Stimulated activated CD4-positive, alpha-beta T cell treated with anti-CD3 and anti-CD28 coated beads, Interleukin-2, amount 100 ng/mL, for 4 hours (primary cell): ENCODE results near the gene MRC2.

Source experiments
- DNase-seq: peaks from one replicate; pipeline ENCODE4 v3.0.0-alpha.2; 2020; ENCODE audit warnings: low read depth

MRC2 gene

DNA sequence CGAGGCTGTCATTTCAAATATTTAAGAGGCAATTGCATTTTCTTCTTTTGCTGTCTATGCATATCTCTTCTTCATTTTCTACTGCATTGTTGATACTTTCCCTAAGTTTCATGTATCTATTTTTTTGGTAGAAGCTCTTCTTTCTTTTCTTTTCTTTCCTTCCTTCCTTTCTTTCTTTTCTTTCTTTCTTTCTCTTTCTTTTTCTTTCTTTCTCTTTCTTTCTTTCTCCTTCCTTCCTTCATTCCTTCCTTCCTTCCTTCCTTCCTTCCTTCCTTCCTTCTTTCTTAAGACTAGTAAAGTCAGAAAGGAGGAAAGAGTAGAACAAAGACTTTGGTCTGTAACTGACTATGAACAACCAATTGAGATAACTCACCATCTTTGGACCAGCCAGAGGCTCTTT is 33.9 kb downstream of the MRC2 start:
- no peak for DNase-seq

DNA sequence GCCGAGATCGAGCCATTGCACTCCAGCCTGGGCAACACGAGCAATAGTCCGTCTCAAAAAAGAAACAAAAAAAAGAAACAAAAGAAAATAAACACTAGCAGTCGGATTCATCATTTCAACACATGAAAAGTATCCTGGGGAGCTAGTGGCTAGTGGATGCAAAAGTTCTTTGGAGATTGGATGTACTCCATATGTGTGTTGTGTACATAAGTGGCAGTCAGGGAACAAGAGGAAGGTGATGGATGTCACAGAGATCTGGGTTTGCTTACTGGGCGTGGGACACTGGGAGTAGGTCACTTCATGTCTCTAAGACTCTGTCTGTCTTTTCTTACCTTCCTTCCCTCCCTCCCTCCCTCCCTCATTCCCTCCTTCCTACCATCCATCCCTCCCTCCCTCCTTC is 35.4 kb downstream of the MRC2 start:
- no peak for DNase-seq

DNA sequence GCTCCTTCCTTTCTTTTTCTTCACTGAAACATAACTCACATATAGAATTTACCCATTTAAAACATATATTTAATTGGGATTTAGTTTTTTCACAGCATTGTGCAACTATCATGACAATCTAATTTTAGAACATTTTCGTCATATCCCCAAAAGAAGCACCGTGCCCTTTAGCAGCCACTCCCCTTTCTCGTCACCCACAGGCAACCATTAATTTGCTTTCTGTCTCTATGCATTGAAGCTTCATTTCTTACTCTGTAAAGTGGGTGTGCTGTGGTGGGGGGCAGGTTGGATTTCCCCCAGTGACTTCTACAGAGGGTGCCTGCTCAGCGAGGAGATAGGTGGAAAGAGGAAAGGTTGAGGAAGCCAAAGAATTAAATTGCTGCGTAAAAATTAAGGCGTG is 35.8 kb downstream of the MRC2 start:
- DNase-seq: no peak

DNA sequence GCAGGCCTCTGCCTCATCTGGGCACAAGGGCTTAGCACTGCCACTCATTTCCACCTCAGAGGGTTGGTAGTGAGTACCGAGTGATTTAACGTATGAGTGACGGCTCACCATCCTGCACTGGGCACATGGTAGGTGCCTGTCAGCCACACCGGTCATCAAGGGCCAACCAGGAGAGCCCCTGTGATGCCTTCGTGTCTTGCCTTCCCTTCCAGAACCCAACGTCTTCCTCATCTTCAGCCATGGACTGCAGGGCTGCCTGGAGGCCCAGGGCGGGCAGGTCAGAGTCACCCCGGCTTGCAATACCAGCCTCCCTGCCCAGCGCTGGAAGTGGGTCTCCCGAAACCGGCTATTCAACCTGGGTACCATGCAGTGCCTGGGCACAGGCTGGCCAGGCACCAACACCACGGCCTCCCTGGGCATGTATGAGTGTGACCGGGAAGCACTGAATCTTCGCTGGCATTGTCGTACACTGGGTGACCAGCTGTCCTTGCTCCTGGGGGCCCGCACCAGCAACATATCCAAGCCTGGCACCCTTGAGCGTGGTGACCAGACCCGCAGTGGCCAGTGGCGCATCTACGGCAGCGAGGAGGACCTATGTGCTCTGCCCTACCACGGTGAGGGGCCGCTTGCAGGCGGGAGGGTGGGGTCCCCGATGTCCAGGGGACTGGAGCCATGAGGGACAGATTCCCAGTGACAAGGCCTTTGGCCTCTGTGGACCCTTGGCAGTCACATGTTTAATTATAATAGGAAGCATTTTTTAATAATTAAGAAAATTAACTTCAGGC is 37.1 kb downstream of the MRC2 start:
- no peak for DNase-seq

DNA sequence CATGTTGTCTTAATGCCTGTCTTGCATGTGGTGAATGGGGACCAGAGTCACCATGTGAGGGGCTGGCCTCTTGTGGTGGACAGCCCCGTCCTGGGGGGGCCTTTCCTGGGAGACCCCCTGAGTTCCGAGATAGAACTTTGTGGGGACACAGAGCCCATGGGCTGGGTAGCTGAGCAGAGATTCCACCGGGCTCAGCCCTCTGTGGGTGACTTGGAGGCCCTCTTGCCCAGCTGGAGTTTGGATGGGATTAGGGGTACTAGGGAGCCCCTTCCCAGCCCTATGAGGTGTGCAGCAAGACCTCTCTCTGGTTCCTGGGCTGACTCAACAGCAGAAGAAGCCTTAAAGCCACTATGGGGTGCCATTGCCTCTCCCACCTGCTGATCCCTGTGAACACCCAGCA is 38.1 kb downstream of the MRC2 start:
- no peak for DNase-seq

DNA sequence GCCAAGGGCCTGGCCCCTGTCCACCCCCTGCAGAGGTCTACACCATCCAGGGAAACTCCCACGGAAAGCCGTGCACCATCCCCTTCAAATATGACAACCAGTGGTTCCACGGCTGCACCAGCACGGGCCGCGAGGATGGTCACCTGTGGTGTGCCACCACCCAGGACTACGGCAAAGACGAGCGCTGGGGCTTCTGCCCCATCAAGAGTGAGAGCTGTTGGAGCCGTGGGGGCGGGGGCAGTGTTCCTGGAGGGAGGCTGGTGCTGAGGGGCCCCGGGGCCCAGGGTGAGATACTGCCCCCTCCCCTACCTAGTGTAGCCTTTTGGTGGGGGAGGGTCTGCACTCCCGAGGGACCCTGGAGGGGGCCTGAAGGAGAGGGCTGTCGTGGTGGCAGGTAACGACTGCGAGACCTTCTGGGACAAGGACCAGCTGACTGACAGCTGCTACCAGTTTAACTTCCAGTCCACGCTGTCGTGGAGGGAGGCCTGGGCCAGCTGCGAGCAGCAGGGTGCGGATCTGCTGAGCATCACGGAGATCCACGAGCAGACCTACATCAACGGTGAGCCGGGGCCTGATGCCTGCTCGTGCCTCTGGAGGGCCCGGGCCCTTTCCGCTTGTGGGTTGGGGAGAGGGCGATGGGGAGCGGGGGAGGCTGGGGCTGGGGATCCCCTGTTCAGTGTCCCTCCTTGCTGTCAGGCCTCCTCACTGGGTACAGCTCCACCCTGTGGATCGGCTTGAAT is 38.8 kb downstream of the MRC2 start:
- no peak for DNase-seq

DNA sequence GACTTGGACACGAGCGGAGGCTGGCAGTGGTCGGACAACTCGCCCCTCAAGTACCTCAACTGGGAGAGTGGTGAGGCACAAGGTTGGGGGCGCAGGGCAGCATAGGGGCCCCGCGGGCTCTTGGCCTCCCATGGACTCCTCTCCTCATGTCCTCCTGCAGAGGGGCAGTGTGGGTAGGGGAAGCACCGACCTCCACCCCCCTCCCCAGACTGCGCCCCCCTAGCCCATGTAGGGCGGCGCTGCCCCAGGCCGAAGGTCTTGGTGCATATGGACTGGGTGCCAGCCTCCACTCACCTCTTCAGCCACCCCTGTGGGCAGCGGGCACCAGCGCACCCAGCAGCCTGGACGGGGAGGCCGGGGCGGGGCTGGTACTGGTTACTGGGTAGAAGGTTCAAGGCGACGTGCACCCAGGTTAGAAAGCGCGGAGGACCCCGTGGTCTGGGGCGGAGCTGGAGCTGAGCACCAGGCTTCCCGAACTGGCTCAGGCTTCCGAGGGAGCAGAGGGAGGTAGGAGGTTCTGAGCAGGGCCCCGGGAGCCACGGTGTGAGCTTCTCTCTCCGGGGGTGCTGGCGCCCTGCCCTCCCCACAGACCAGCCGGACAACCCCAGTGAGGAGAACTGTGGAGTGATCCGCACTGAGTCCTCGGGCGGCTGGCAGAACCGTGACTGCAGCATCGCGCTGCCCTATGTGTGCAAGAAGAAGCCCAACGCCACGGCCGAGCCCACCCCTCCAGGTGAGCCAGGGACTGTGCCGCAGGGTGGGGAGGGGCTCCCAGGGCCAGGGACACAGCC is 39.5 kb downstream of the MRC2 start:
- no peak for DNase-seq

DNA sequence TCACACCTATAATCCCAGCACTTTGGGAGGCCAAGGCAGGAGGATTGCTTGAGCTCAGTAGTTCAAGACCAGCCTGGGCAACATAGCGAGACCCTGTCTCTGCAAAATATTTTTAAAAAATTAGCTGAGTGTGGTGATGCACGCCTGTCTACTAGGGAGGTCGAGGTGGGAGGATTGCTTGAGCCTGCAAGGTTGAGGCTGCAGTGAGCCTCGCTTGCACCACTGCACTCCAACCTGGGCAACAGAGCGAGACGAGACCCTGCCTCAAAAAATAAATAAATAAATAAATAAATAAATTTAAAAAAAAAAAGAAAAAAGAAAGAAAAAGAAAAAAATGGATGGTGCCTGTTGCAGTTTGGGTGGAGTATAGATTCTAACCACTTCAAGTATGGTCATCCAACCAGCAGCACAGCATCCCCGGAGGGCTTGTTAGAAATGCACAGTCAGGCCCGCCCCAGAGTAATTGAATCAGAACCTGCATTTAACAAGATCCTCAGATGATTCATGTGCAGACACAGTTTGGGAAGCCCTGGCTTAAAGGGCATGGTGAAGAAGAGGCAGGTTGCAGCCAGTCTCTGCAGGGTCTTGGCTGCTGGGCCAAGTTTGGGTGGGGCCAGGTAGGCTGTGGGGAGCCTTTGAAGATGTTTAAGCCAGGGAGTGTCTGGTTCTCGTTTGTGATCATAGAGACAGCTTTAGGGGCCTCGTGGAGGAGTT is 40.8 kb downstream of the MRC2 start:
- DNase-seq: no peak

DNA sequence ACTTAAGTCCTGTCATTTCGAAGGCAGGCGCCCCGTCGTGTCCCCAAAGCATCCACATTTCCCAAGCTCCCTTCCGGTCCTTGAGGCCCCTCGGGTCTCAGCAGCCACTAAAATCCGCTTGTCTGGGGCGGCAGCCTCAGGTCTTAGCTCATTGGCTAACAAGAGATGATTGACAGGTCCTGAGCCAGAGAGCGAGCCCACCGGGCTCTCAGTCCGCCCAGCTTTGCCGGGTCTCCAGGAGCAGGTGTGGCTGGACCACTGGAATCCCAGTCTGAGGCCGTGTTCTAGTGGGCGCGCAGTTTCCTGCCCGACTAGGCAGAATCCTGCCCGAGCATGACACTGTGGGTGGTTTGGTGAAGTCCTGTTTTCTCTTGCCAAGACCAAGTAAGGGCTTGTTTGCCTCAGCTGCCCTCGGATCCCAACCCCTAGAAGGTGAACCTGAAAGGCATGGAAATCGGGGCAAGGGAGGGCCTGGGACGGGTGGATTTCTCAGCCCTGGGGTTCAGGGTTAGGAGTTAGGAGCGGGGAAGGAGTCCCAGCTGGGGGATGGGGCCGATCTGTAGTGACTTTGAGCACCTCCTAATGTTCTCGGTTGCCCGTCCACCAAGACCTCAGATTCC is 42.8 kb downstream of the MRC2 start:
- no peak for DNase-seq

DNA sequence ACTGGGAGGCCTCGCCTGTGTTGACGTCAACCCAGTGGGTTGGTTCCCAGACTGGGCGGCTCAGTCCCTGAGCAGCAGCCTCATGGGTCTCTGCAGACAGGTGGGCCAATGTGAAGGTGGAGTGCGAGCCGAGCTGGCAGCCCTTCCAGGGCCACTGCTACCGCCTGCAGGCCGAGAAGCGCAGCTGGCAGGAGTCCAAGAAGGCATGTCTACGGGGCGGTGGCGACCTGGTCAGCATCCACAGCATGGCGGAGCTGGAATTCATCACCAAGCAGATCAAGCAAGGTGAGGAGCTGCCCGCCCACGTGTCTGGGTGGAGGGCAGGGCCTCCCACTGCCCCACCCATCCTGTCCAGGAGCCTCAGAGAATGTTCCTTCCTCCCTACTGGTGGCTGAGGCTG is 44.1 kb downstream of the MRC2 start:
- DNase-seq: no peak

DNA sequence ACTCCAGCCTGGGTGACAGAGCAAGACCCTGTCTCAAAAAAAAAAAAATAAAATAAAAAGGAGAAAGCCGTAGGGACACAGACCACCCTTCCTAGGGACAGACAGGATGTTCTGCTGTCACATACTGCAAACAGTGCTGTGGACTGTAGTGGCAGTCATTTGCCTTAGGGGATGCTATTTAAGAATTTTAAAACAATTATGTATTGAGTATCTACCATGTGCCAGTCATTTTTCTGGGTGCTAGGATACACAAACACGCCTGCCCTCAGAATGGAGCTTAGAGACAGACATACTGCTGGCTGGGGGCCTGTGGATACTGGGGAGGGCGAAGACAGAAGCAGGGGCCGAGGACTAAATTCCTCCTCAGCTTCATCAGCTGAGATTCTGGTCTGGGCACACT is 45.5 kb downstream of the MRC2 start:
- no peak for DNase-seq

DNA sequence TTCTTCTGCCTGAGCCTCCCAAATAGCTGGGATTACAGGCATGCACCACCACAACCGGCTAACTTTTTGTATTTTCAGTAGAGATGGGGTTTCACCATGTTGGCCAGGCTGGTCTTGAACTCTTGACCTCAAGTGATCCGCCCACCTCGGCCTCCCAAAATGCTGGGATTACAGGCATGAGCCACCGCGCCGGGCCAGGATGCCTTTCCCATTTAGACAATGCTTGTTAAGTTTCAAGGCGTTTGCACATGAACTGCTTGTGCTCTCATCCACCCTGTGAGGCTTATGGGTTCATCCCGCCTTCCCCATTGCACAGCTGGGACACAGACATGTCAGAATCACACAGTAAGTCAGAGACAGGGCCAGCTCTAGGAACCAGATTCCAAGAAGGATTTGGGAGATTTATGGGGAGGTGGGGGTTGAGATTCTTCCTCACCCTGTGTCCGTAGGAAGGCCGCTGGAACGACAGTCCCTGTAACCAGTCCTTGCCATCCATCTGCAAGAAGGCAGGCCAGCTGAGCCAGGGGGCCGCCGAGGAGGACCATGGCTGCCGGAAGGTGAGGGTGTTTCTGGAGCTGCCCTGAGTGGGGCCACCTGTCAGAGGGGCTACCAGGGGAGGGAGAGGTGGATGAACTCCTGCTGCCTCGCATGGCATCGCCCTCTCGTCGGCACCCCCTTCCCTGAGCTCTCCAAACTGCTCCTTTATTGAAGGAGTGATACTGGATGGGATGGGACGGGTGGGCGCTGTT is 46.3 kb downstream of the MRC2 start:
- DNase-seq: no peak

DNA sequence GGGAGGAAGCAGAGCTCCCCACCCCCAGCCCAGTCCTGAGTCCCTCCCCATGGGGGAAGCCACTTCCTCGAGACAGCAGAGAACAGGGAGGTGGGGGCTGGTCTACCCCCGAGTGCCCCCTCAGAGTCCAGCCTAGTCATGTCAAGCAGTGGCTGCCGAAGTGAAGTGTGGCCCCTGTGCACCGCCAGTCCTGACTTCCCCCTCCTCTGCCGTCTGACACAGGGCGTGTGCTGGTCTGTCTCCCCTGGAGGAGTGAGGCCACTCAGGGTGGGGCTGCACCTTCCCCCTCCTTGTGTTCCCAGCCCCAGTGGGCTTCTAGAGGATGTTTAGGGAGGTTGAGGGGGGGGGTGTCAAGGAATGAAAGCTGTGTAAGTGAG is 46.9 kb downstream of the MRC2 start:
- no peak for DNase-seq

DNA sequence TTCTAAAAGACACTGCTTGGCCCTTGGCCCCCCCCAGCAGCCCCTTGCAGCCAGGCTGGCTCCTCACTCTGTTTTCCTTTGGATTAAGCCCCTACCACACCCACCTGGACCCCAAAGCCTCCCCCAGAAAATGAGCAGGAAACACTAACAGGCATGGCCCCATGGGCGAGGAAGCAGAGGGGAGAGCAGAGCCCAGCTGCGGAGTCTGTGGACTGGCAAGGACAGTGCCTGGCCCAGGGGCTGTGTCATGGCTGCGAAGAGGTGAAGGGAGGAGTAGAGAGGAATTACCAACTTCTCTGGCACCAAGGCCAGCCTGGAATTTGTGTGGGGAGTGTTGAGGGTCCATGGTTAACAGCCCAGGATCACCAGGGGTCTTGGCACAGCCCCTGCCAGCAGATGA is 47.4 kb downstream of the MRC2 start:
- DNase-seq: no peak

DNA sequence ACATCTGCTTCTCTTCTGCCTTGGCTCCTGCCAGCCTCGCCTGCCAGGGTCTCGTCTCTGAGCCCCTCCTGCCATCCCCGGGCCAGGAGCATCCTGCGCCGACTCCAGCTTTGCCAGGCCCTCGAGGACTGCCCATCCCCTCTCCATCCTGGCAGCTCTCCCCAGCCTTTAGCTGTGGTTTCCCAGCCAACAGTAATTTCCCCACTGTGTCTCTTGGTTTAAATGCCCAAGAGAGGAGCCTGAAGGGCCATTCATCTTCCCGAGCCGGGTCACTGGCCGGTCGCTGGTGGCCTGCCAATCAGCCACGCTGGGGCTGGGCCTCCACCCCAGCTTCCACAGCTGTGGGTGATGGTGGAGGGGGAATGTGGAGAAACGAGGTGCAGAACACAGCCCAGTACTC is 47.8 kb downstream of the MRC2 start:
- DNase-seq: no peak

DNA sequence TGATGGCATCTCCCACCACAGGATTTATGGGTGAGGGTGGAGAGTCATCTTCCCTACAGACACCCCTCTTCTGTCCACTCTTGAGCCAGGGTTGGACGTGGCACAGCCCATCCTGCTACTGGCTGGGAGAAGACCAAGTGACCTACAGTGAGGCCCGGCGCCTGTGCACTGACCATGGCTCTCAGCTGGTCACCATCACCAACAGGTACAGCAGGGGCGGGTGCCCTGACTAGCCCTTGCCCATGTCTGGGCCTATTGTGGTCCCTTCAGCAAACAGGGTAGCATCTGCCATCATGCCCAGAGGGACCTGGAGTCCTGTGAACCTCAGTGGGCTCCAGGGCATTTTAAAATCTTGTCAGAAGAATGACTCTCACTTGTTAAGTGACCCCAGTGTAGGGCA is 48.2 kb downstream of the MRC2 start:
- no peak for DNase-seq

DNA sequence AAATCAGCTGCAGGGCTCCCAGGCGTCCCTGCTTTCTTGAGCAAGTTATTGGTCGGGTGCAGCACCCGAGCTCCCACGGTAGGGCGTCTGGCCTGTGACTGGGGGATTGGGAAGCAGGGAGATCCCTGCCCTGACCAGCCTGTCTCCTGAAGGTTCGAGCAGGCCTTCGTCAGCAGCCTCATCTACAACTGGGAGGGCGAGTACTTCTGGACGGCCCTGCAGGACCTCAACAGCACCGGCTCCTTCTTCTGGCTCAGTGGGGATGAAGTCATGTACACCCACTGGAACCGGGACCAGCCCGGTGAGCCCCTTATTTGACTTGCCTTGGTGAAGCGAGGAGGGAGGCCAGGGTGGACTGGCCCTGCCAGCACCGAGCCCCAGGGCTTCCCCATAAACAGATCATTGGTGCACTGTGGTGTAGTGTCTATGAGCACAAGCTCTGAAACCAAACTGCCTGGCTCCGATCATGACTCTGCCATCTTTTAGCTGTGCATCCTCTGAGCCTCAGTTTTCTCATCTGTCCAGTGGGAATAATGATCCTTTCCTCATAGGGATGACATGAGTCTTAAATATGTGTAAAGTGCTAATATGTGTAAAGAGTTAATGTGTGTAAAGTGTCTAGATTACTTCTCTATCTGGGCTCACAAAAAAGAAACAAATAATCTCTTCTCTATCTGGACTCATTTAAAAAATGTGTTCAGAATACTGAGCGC is 48.9 kb downstream of the MRC2 start:
- DNase-seq: no peak

DNA sequence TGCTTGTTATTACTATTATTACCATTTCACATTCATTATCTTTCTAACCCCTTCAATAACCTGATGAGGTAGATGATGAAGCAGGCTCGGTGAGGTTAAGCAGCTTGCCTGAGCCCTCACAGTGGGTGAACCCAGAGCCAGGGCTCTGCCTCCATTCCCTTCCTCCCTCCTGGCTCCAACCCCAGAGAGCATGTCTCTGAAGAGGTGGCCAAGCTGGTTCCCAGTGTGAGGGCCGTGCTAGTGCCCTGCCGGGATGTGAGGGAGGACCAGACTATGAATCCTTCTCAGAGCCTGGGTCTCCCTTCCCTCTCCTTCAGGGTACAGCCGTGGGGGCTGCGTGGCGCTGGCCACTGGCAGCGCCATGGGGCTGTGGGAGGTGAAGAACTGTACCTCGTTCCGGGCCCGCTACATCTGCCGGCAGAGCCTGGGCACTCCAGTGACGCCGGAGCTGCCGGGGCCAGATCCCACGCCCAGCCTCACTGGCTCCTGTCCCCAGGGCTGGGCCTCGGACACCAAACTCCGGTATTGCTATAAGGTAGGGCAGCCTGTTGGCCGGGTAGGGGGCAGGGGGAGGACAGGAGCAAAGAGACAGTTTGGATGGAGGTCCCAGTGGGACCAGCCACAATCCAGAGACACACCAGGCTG is 49.6 kb downstream of the MRC2 start:
- no peak for DNase-seq

DNA sequence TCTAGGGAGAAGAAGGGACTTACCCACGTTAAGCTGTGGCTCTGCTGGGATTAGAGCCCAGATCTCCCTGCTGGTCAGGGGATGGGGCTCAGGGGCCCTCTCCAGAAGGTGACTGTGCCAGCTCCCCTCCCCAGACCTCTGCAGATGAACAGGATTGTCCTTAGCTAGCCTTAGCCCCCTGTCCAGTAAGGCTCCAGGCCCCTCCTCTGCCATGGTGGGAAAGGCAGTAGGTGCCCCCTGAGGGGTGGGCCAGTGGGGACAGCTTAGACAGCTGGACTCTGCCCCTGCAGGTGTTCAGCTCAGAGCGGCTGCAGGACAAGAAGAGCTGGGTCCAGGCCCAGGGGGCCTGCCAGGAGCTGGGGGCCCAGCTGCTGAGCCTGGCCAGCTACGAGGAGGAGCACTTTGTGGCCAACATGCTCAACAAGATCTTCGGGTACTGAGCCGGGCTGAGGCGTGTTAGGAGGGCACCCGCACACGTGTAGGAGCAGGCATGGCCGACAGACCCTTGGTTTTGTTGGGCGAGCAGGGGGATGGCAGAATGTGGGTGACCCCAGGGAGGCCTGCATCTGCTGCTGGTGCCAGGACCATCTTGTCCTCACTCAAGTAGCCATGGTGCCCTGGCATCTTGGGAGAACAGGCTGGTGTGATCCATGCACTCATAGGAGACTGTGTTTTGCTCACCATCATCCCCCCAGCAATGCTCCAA is 50.9 kb downstream of the MRC2 start:
- no peak for DNase-seq
